ENCODE results near the gene LPIN2. TPM values are rescaled to one million over a fixed set of nuclear protein-coding genes. Genes with fewer than 3 reads are reported as not detected.

LPIN2 gene
- total and polyA plus RNA-seq, 2 of the 4 experiments (the other 2 are of a cell fraction), result 16.2 to 21.9 TPM

DNA sequence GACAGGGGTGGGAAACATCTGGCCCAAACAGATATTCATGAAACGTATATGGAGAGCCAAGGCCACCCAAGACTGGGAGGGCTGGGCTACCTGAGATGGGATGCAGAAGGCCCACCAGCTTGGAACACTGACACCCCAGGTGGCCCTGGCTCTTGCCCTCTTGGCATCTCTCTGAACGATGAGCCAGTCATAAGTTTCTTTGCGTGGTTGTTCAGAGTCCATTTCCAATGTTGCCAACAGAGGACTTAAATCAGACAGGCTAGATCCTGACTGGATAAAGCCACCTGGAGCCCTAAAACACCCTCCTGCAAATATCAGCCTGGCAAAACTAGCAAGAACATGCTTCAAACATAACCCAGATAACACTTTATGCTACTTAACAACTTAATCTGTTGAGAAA lies 42.6 kb downstream of the LPIN2 start:
- no peak overlapping the region for H3K9ac ChIP-seq (ENCODE audit: low read depth, low read length)
- intact Hi-C loops (cut with micrococcal nuclease), result no loop called here
- POLR2A ChIA-PET (ENCODE audit: unreplicated experiment), result interaction anchor here (0.6 kb wide), 1 partner anchor 13 kb away, joined by 3 read pairs; no protein-coding TSS in a partner anchor

More for the DNA sequence above, 42.6 kb downstream of the LPIN2 start:
- Histone ChIP-seq H2AK5ac (ENCODE audit: low read depth, low read length) (no peak overlapping the region), H4K20me1 (ENCODE audit: insufficient read depth, low read length) (peaks cover 42% of the 10 kb centered on the region), H2AFZ (replicated peaks; ENCODE audit: low read length, poor library complexity) (no peak overlapping the region), H3K27ac (ENCODE audit: insufficient read depth, low read length) (no peak overlapping the region), H3K4me1 (ENCODE audit: control insufficient read depth, insufficient read depth, low read length) (peaks cover 12% of the 10 kb centered on the region), H3K79me1 (ENCODE audit: low read depth in 1 of 2, low read length in 2 of 2) (peaks cover 55 to 88% of the 10 kb centered on the region in 2 experiments), H4K91ac (ENCODE audit: insufficient read depth, low read depth, low read length) (no peak overlapping the region), H3K9me3 (ENCODE audit: control insufficient read depth, insufficient read depth, low read length) (no peaks in the 10 kb centered on the region), H2BK15ac (ENCODE audit: low read depth, low read length) (no peak overlapping the region), H3K36me3 (ENCODE audit: control insufficient read depth, insufficient read depth, low read length) (peaks cover 4% of the 10 kb centered on the region; the same call in 1 of the 2 replicates), H3K56ac (ENCODE audit: extremely low read depth, insufficient read depth, low read length) (no peak overlapping the region), H2BK120ac (ENCODE audit: low read depth, low read length) (no peak overlapping the region), H4K8ac (ENCODE audit: low read depth in 2 of 2, low read length in 2 of 2) (no peak overlapping the region), H3K9me1 (ENCODE audit: insufficient read depth, low read length) (peaks cover 18% of the 10 kb centered on the region), H3K23ac (ENCODE audit: low read depth, low read length) (no peak overlapping the region), H3K4me2 (ENCODE audit: low read depth, low read length) (no peak overlapping the region), H3K14ac (replicated peaks; ENCODE audit: low read depth, low read length) (no peak overlapping the region), H2BK5ac (ENCODE audit: low read depth, low read length, poor library complexity, severe bottlenecking) (no peak overlapping the region), H2AK9ac (replicated peaks; ENCODE audit: low read depth, low read length, poor library complexity) (no peak overlapping the region), H3K4ac (ENCODE audit: low read depth, low read length) (no peak overlapping the region), H3K27me3 (ENCODE audit: control insufficient read depth, insufficient read depth, low read length) (no peaks in the 10 kb centered on the region), H3K18ac (ENCODE audit: low read depth, low read length) (no peak overlapping the region), H3K4me3 (ENCODE audit: insufficient read depth, low read depth, low read length) (no peak overlapping the region), H2BK20ac (ENCODE audit: low read depth, low read length) (no peak overlapping the region), H4K5ac (ENCODE audit: low read depth, low read length) (peak overlapping the region; percentile 33; the same call in 1 of the 2 replicates)
- no peak for TF ChIP-seq FOS (IDR thresholded peaks at IDR 0.05; ENCODE audit: low read depth, low read length)
- TF ChIP-seq MAZ (IDR thresholded peaks at IDR 0.05; ENCODE audit: borderline replicate concordance, low read depth, low read length), result no peak
- TF ChIP-seq POLR2A (IDR thresholded peaks at IDR 0.05; ENCODE audit: low read depth, low read length), result no peak
- TF ChIP-seq CHD1 (IDR thresholded peaks at IDR 0.05; ENCODE audit: low read depth, low read length), result no peak
- TF ChIP-seq, protein P1, sequence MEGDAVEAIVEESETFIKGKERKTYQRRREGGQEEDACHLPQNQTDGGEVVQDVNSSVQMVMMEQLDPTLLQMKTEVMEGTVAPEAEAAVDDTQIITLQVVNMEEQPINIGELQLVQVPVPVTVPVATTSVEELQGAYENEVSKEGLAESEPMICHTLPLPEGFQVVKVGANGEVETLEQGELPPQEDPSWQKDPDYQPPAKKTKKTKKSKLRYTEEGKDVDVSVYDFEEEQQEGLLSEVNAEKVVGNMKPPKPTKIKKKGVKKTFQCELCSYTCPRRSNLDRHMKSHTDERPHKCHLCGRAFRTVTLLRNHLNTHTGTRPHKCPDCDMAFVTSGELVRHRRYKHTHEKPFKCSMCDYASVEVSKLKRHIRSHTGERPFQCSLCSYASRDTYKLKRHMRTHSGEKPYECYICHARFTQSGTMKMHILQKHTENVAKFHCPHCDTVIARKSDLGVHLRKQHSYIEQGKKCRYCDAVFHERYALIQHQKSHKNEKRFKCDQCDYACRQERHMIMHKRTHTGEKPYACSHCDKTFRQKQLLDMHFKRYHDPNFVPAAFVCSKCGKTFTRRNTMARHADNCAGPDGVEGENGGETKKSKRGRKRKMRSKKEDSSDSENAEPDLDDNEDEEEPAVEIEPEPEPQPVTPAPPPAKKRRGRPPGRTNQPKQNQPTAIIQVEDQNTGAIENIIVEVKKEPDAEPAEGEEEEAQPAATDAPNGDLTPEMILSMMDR (conservative IDR thresholded peaks at IDR 0.05; ENCODE audit: low read depth, low read length), result no peak
- TF ChIP-seq SMC3 (IDR thresholded peaks at IDR 0.05; ENCODE audit: low read depth, low read length), result no peak
- TF ChIP-seq RAD21 (IDR thresholded peaks at IDR 0.05; ENCODE audit: low read length), result no peak
- no peak for TF ChIP-seq RCOR1 (IDR thresholded peaks at IDR 0.05; ENCODE audit: insufficient replicate concordance, low read length)
- in situ Hi-C loops (cut with MboI; ENCODE audit: low sequenced_read_pairs), result no loop called here
- DNase-seq, result no peak
- WGBS, 2 experiments (ENCODE audit: extremely low coverage in 2 of 2, insufficient read length in 1 of 2), result 94% methylated on average over 2 of the region's 3 CpGs; no CpG with 5 or more reads in 1 of the 2 experiments
- no TSS peak for BruUV-seq (replicated peaks)
- no peak for ATAC-seq (ENCODE audit: low read depth)
- dilution Hi-C loops (cut with HindIII; ENCODE audit: low sequenced_read_pairs, unreplicated experiment), result no loop called here
- CTCF ChIA-PET, result interaction anchor here (1.0 kb wide), 1 partner anchor 16 kb away, joined by 3 read pairs; no protein-coding TSS in a partner anchor

All from IMR-90 (cell line).